WTC11 (cell line): ENCODE measurements around the gene WNK2. TPM values are rescaled to one million over a fixed set of nuclear protein-coding genes. Genes with fewer than 3 reads are reported as not detected.

ENCODE experiments used
- ATAC-seq: fragments of 200-7000 bp; cut with Tn5 transposase; 2 replicates; pipeline ENCODE4 v1.10.0; 2021; ENCODE audit warnings: mild to moderate bottlenecking, moderate library complexity
- CTCF ChIA-PET: fragments of 300-600 bp; sonication (Branson Sonifier 250); formaldehyde crosslinking; loops from one replicate; lab custom pipeline; 2021; ENCODE audit warnings: antibody characterized with exemption; lab: Charles Lee
- POLR2A ChIA-PET: fragments of 350-600 bp; sonication (Branson Sonifier 250); formaldehyde crosslinking; loops from one replicate; lab custom pipeline; 2021; ENCODE audit warnings: antibody characterized with exemption; lab: Charles Lee
- DNase-seq: peaks from one replicate; pipeline ENCODE4 v3.0.0; 2021; ENCODE audit warnings: low spot score
- H3K27ac Mint-ChIP-seq: 2 replicates; pipeline ENCODE4 v1.8.0; 2021; ENCODE audit warnings: mixed read lengths
- H3K27me3 Mint-ChIP-seq: 2 replicates; pipeline ENCODE4 v1.8.0; 2021; ENCODE audit warnings: low read depth, mild to moderate bottlenecking, moderate library complexity, mixed read lengths
- H3K36me3 Mint-ChIP-seq: 2 replicates; pipeline ENCODE4 v1.8.0; 2021; ENCODE audit warnings: mixed read lengths
- H3K4me1 Mint-ChIP-seq: 2 replicates; pipeline ENCODE4 v1.8.0; 2022; ENCODE audit warnings: mixed read lengths
- H3K4me3 Mint-ChIP-seq: 2 replicates; pipeline ENCODE4 v1.8.0; 2021; ENCODE audit warnings: mild to moderate bottlenecking, moderate library complexity, mixed read lengths
- H3K9me3 Mint-ChIP-seq: 2 replicates; pipeline ENCODE4 v1.8.0; 2021; ENCODE audit warnings: mixed read lengths
- HMGA2 ChIP-seq: fragments of 250-450 bp; sonication (Bioruptor Pico); IDR thresholded peaks from 2 replicates; pipeline ENCODE4 v1.4.0; 2021; ENCODE audit warnings: mild to moderate bottlenecking, moderate library complexity
- IRF2 ChIP-seq: sonication (generic); formaldehyde crosslinking; IDR thresholded peaks from 2 replicates; pipeline ENCODE4 v1.8.0; 2022; ENCODE audit warnings: low read depth, missing genetic modification reagents, borderline replicate concordance
- OVOL2 ChIP-seq: fragments of 250-450 bp; sonication (Bioruptor Pico); IDR thresholded peaks from 2 replicates; pipeline ENCODE4 v1.9.0; 2021; ENCODE audit warnings: mild to moderate bottlenecking, borderline replicate concordance
- SMAD4 ChIP-seq: sonication (generic); formaldehyde crosslinking; IDR thresholded peaks from 2 replicates; pipeline ENCODE4 v1.8.0; 2022; ENCODE audit warnings: mild to moderate bottlenecking, missing genetic modification reagents
- SOX15 ChIP-seq: fragments of 250-450 bp; sonication (Bioruptor Pico); IDR thresholded peaks from 2 replicates; pipeline ENCODE4 v1.9.0; 2021; ENCODE audit warnings: mild to moderate bottlenecking
- TEAD1 ChIP-seq: sonication (generic); formaldehyde crosslinking; IDR thresholded peaks from 2 replicates; pipeline ENCODE4 v1.8.0; 2022; ENCODE audit warnings: mild to moderate bottlenecking, missing genetic modification reagents
- TEAD4 ChIP-seq: sonication (generic); formaldehyde crosslinking; IDR thresholded peaks from 2 replicates; pipeline ENCODE4 v1.8.0; 2022; ENCODE audit warnings: mild to moderate bottlenecking, missing genetic modification reagents
- TP53 ChIP-seq: sonication (generic); formaldehyde crosslinking; IDR thresholded peaks from 2 replicates; pipeline ENCODE4 v1.8.1; 2023; ENCODE audit warnings: mild to moderate bottlenecking, missing genetic modification reagents
- ZNF121 ChIP-seq: sonication (generic); formaldehyde crosslinking; IDR thresholded peaks from 2 replicates; pipeline ENCODE4 v1.8.0; 2023; ENCODE audit warnings: missing genetic modification reagents
- ZNF219 ChIP-seq: sonication (generic); formaldehyde crosslinking; IDR thresholded peaks from 2 replicates; pipeline ENCODE4 v1.8.0; 2023; ENCODE audit warnings: missing genetic modification reagents, mild to moderate bottlenecking, borderline replicate concordance
- ZNF263 ChIP-seq: sonication (generic); formaldehyde crosslinking; IDR thresholded peaks from 2 replicates; pipeline ENCODE4 v1.8.1; 2022; ENCODE audit warnings: low read depth, mild to moderate bottlenecking, moderate library complexity, missing genetic modification reagents
- total RNA-seq: library from RNA; stranded (reverse); gene quantifications from 3 replicates; pipeline ENCODE4 v1.2.3, GENCODE V29; 2021
- TF ChIP-seq, protein P1 (sequence below): sonication (generic); formaldehyde crosslinking; IDR thresholded peaks from 2 replicates; pipeline ENCODE4 v1.8.0; 2023; ENCODE audit warnings: mild to moderate bottlenecking, missing genetic modification reagents
- TF ChIP-seq, protein P2 (sequence below): sonication (generic); formaldehyde crosslinking; IDR thresholded peaks from 2 replicates; pipeline ENCODE4 v1.8.1; 2023; ENCODE audit warnings: mild to moderate bottlenecking, missing genetic modification reagents, moderate library complexity
- TF ChIP-seq, protein P3 (sequence below): fragments of 250-450 bp; sonication (Bioruptor Pico); IDR thresholded peaks from 2 replicates; pipeline ENCODE4 v1.9.0; 2021; ENCODE audit warnings: mild to moderate bottlenecking, borderline replicate concordance
- TF ChIP-seq, protein P4 (sequence below): sonication (generic); formaldehyde crosslinking; IDR thresholded peaks from 2 replicates; pipeline ENCODE4 v1.8.1; 2023; ENCODE audit warnings: mild to moderate bottlenecking, missing genetic modification reagents, moderate library complexity
- TF ChIP-seq, protein P5 (sequence below): fragments of 250-450 bp; sonication (Bioruptor Pico); IDR thresholded peaks from 2 replicates; pipeline ENCODE4 v1.9.0; 2021; ENCODE audit warnings: moderate library complexity, mild to moderate bottlenecking, inconsistent platforms, borderline replicate concordance
- TF ChIP-seq, protein P6 (sequence below): sonication (generic); formaldehyde crosslinking; IDR thresholded peaks from 2 replicates; pipeline ENCODE4 v1.8.1; 2022; ENCODE audit warnings: low read depth, missing genetic modification reagents, borderline replicate concordance
- TF ChIP-seq, protein P7 (sequence below): sonication (generic); formaldehyde crosslinking; IDR thresholded peaks from 2 replicates; pipeline ENCODE4 v1.8.1; 2023; ENCODE audit warnings: mild to moderate bottlenecking, missing genetic modification reagents
- TF ChIP-seq, protein P8 (sequence below): sonication (generic); formaldehyde crosslinking; IDR thresholded peaks from 2 replicates; pipeline ENCODE4 v1.8.1; 2023; ENCODE audit warnings: mild to moderate bottlenecking, missing genetic modification reagents, borderline replicate concordance

Gene WNK2
- total RNA-seq, 1 experiment from 2014 or later, result 120 TPM

DNA sequence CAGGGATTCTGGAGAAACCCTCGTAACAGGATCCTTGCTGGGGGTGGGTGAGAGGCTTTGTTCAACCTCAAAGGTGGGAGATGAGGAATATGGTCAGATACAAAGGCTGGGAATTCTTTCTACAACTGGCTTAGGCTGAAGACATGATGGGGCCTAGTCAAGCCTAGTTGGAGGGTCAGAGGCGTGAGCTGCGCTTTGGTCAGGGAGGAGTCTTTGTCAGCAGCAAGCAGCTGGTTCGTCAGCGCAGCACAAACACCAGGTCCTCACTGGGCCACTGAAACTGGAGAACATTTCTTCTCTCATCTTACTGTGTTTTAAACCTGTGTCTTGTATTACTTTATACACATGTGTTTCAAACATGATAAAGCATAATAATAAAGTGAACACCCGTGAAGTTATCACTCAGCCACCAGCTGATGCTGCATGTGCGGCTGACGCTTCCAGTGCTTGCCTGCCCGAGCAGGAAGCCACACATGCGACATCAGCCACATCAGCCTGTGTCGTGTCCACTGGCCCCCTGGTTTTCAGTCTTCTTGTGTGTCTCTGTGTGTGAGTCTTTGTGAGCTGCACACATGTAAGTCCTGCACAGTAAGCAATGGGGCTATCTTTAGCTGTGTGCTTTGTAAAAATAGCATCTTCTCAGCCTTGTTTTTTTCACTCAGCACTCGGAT lies 81.5 kb downstream of the WNK2 start:
- no peaks in the 10 kb centered on the region for H3K4me1 Mint-ChIP-seq
- no peak for ATAC-seq
- no peak for DNase-seq
- H3K27me3 Mint-ChIP-seq, result no peaks in the 10 kb centered on the region
- H3K36me3 Mint-ChIP-seq, result peaks cover 26% of the 10 kb centered on the region
- H3K9me3 Mint-ChIP-seq, result no peaks in the 10 kb centered on the region
- ChIA-PET CTCF (interaction anchor here (1.1 kb wide), 1 partner anchor 37 kb away, joined by 3 read pairs; no protein-coding TSS in a partner anchor), POLR2A (no interaction called here)
- TF ChIP-seq, protein P1, sequence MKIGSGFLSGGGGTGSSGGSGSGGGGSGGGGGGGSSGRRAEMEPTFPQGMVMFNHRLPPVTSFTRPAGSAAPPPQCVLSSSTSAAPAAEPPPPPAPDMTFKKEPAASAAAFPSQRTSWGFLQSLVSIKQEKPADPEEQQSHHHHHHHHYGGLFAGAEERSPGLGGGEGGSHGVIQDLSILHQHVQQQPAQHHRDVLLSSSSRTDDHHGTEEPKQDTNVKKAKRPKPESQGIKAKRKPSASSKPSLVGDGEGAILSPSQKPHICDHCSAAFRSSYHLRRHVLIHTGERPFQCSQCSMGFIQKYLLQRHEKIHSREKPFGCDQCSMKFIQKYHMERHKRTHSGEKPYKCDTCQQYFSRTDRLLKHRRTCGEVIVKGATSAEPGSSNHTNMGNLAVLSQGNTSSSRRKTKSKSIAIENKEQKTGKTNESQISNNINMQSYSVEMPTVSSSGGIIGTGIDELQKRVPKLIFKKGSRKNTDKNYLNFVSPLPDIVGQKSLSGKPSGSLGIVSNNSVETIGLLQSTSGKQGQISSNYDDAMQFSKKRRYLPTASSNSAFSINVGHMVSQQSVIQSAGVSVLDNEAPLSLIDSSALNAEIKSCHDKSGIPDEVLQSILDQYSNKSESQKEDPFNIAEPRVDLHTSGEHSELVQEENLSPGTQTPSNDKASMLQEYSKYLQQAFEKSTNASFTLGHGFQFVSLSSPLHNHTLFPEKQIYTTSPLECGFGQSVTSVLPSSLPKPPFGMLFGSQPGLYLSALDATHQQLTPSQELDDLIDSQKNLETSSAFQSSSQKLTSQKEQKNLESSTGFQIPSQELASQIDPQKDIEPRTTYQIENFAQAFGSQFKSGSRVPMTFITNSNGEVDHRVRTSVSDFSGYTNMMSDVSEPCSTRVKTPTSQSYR, result no peak
- TF ChIP-seq SOX15 (CRISPR knock-in tag) (no peak), HMGA2 (CRISPR knock-in tag) (no peak), TEAD4 (CRISPR knock-in tag) (no peak), TP53 (CRISPR knock-in tag) (no peak), ZNF219 (CRISPR knock-in tag) (no peak), TEAD1 (no peak), ZNF263 (CRISPR knock-in tag) (no peak), IRF2 (CRISPR knock-in tag) (no peak), OVOL2 (CRISPR knock-in tag) (no peak)
- TF ChIP-seq, protein P2, sequence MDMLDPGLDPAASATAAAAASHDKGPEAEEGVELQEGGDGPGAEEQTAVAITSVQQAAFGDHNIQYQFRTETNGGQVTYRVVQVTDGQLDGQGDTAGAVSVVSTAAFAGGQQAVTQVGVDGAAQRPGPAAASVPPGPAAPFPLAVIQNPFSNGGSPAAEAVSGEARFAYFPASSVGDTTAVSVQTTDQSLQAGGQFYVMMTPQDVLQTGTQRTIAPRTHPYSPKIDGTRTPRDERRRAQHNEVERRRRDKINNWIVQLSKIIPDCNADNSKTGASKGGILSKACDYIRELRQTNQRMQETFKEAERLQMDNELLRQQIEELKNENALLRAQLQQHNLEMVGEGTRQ, result no peak
- TF ChIP-seq, protein P3, sequence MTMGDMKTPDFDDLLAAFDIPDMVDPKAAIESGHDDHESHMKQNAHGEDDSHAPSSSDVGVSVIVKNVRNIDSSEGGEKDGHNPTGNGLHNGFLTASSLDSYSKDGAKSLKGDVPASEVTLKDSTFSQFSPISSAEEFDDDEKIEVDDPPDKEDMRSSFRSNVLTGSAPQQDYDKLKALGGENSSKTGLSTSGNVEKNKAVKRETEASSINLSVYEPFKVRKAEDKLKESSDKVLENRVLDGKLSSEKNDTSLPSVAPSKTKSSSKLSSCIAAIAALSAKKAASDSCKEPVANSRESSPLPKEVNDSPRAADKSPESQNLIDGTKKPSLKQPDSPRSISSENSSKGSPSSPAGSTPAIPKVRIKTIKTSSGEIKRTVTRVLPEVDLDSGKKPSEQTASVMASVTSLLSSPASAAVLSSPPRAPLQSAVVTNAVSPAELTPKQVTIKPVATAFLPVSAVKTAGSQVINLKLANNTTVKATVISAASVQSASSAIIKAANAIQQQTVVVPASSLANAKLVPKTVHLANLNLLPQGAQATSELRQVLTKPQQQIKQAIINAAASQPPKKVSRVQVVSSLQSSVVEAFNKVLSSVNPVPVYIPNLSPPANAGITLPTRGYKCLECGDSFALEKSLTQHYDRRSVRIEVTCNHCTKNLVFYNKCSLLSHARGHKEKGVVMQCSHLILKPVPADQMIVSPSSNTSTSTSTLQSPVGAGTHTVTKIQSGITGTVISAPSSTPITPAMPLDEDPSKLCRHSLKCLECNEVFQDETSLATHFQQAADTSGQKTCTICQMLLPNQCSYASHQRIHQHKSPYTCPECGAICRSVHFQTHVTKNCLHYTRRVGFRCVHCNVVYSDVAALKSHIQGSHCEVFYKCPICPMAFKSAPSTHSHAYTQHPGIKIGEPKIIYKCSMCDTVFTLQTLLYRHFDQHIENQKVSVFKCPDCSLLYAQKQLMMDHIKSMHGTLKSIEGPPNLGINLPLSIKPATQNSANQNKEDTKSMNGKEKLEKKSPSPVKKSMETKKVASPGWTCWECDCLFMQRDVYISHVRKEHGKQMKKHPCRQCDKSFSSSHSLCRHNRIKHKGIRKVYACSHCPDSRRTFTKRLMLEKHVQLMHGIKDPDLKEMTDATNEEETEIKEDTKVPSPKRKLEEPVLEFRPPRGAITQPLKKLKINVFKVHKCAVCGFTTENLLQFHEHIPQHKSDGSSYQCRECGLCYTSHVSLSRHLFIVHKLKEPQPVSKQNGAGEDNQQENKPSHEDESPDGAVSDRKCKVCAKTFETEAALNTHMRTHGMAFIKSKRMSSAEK (CRISPR knock-in tag), result no peak
- TF ChIP-seq, protein P4, sequence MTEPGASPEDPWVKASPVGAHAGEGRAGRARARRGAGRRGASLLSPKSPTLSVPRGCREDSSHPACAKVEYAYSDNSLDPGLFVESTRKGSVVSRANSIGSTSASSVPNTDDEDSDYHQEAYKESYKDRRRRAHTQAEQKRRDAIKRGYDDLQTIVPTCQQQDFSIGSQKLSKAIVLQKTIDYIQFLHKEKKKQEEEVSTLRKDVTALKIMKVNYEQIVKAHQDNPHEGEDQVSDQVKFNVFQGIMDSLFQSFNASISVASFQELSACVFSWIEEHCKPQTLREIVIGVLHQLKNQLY (CRISPR knock-in tag), result no peak
- TF ChIP-seq, protein P5, sequence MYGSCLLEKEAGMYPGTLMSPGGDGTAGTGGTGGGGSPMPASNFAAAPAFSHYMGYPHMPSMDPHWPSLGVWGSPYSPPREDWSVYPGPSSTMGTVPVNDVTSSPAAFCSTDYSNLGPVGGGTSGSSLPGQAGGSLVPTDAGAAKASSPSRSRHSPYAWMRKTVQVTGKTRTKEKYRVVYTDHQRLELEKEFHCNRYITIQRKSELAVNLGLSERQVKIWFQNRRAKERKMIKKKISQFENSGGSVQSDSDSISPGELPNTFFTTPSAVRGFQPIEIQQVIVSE (CRISPR knock-in tag), result no peak
- H3K4me3 Mint-ChIP-seq, result no peak overlapping the region
- H3K27ac Mint-ChIP-seq, result peak overlapping the region; percentile 51; the same call in 1 of the 2 replicates

DNA sequence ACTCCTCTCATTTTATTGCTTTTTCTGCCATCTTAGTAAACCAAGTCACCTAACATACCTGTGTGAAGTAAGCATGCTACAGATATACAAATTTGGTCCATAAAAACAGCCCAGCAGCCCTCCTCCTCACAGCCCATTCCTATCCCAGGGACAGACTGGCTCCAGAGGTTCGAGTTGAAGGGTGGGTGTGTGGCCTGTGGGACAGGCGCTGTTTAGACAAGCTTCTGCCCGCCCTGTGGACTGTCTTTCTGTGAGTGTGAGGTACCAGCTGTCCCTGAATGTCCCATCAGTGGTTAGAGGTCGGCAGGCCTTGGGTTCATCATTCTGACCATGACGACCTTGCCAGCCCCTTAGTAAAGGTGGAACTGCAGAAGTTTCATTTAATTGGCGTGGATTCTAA lies 82.0 kb downstream of the WNK2 start:
- POLR2A ChIA-PET, result no interaction called here
- Mint-ChIP-seq H3K36me3 (peaks cover 31% of the 10 kb centered on the region), H3K4me1 (no peaks in the 10 kb centered on the region), H3K9me3 (no peaks in the 10 kb centered on the region), H3K27ac (no peak overlapping the region), H3K27me3 (no peaks in the 10 kb centered on the region), H3K4me3 (no peak overlapping the region)
- ATAC-seq, result no peak
- CTCF ChIA-PET, result no interaction called here
- no peak for DNase-seq
- TF ChIP-seq, protein P6, sequence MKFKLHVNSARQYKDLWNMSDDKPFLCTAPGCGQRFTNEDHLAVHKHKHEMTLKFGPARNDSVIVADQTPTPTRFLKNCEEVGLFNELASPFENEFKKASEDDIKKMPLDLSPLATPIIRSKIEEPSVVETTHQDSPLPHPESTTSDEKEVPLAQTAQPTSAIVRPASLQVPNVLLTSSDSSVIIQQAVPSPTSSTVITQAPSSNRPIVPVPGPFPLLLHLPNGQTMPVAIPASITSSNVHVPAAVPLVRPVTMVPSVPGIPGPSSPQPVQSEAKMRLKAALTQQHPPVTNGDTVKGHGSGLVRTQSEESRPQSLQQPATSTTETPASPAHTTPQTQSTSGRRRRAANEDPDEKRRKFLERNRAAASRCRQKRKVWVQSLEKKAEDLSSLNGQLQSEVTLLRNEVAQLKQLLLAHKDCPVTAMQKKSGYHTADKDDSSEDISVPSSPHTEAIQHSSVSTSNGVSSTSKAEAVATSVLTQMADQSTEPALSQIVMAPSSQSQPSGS (CRISPR knock-in tag), result no peak
- TF ChIP-seq SMAD4 (CRISPR knock-in tag), result no peak
- TF ChIP-seq, protein P7, sequence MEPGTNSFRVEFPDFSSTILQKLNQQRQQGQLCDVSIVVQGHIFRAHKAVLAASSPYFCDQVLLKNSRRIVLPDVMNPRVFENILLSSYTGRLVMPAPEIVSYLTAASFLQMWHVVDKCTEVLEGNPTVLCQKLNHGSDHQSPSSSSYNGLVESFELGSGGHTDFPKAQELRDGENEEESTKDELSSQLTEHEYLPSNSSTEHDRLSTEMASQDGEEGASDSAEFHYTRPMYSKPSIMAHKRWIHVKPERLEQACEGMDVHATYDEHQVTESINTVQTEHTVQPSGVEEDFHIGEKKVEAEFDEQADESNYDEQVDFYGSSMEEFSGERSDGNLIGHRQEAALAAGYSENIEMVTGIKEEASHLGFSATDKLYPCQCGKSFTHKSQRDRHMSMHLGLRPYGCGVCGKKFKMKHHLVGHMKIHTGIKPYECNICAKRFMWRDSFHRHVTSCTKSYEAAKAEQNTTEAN (CRISPR knock-in tag), result no peak
- TF ChIP-seq, protein P8, sequence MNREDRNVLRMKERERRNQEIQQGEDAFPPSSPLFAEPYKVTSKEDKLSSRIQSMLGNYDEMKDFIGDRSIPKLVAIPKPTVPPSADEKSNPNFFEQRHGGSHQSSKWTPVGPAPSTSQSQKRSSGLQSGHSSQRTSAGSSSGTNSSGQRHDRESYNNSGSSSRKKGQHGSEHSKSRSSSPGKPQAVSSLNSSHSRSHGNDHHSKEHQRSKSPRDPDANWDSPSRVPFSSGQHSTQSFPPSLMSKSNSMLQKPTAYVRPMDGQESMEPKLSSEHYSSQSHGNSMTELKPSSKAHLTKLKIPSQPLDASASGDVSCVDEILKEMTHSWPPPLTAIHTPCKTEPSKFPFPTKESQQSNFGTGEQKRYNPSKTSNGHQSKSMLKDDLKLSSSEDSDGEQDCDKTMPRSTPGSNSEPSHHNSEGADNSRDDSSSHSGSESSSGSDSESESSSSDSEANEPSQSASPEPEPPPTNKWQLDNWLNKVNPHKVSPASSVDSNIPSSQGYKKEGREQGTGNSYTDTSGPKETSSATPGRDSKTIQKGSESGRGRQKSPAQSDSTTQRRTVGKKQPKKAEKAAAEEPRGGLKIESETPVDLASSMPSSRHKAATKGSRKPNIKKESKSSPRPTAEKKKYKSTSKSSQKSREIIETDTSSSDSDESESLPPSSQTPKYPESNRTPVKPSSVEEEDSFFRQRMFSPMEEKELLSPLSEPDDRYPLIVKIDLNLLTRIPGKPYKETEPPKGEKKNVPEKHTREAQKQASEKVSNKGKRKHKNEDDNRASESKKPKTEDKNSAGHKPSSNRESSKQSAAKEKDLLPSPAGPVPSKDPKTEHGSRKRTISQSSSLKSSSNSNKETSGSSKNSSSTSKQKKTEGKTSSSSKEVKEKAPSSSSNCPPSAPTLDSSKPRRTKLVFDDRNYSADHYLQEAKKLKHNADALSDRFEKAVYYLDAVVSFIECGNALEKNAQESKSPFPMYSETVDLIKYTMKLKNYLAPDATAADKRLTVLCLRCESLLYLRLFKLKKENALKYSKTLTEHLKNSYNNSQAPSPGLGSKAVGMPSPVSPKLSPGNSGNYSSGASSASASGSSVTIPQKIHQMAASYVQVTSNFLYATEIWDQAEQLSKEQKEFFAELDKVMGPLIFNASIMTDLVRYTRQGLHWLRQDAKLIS (CRISPR knock-in tag), result no peak
- no peak for TF ChIP-seq ZNF121 (CRISPR knock-in tag)
